NT2/D1 (cell line): ENCODE measurements around the gene HBE1.
"Not testable (repeated sequence)": the region's sequence is repeated elsewhere in the genome, so short reads cannot be mapped to it uniquely, and the experiment has no call there.

ENCODE experiments used
- DNase-seq: peaks from one replicate; pipeline ENCODE4 v3.0.0-alpha.2; 2011; ENCODE audit warnings: low read depth, low spot score
- H3K27me3 ChIP-seq: 2 replicates; pipeline ENCODE4 v1.6.0; 2011; ENCODE audit warnings: mild to moderate bottlenecking; ENCODE audit not compliant: insufficient read length, insufficient read depth
- H3K36me3 ChIP-seq: 2 replicates; pipeline ENCODE4 v1.6.1; 2011; ENCODE audit warnings: mild to moderate bottlenecking, low read length, mixed read lengths; ENCODE audit not compliant: insufficient read depth, insufficient read length
- H3K4me1 ChIP-seq: 2 replicates; pipeline ENCODE4 v1.5.1; 2011; ENCODE audit not compliant: insufficient read depth, insufficient read length
- H3K4me3 ChIP-seq: 2 replicates; pipeline ENCODE4 v1.5.1; 2011; ENCODE audit warnings: low read depth; ENCODE audit not compliant: insufficient read length
- H3K9ac ChIP-seq: 2 replicates; pipeline ENCODE4 v1.6.0; 2011; ENCODE audit warnings: low read depth; ENCODE audit not compliant: insufficient read length
- H3K9me3 ChIP-seq: 2 replicates; pipeline ENCODE4 v1.5.1; 2011; ENCODE audit warnings: mild to moderate bottlenecking, low read length; ENCODE audit not compliant: insufficient read depth
- SUZ12 ChIP-seq: IDR thresholded peaks from 2 replicates; pipeline ENCODE4 v1.6.1; 2011; ENCODE audit not compliant: insufficient read length, insufficient read depth; ENCODE audit errors: extremely low read depth
- YY1 ChIP-seq: IDR thresholded peaks from 2 replicates; pipeline ENCODE4 v1.6.1; 2011; ENCODE audit not compliant: insufficient read length, insufficient read depth
- ZNF274 ChIP-seq: IDR thresholded peaks from 2 replicates; pipeline ENCODE4 v1.6.1; 2011; ENCODE audit warnings: mild to moderate bottlenecking, low read depth, low read length

HBE1 gene

DNA sequence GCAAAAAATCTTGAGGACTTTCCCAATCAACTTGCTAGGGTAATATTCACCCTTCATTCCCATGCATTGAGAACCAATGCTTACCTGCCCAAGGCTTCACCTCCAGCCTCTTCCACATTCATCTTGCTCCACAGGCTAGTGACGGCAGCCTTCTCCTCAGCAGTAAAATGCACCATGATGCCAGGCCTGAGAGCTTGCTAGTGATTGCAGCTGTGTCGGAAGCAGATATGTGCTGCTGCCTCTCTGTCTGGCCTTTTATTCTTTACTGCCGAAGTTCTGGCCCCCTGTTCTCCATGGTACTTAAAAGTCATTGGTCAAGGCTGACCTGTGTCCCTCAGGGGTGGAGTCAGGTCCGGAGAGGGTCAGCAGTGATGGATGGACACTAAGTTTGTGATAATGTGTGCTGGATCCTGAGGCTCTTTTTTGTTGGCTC lies at the start of gene HBE1:
TSS of gene HBE1 (minus strand) at position 231 of the 433 bp plus-strand sequence. CDS start at position 176, 55 bp downstream.
- H3K27me3 ChIP-seq = no peaks in the 10 kb centered on the region
- H3K9me3 ChIP-seq = no peaks in the 10 kb centered on the region
- TF ChIP-seq SUZ12 = no peak
- TF ChIP-seq YY1 = no peak
- no peak for TF ChIP-seq ZNF274
- no peaks in the 10 kb centered on the region for H3K36me3 ChIP-seq
- no peak within 1 kb of the TSS for H3K9ac ChIP-seq
- no peak for DNase-seq
- H3K4me1 ChIP-seq = no peaks in the 10 kb centered on the region
- no peak within 1 kb of the TSS for H3K4me3 ChIP-seq

DNA sequence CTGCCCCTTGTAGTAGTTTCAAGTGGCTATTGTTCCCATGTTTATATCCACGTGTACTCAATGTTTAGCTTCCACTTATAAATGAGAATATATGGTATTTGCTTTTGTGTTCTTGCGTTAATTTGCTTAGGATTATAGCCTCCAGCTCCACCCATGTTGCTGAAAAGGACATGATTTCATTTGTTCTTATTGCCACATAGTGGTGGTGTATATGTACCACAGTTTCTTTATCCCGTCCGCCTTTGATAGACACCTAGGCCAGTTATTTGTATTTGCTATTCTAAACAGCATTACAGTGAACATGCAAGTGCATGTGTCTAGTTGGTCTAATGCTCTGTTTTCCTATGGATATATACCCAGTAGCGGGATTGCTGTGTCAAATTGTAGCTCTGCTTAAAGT lies 47.5 kb upstream of the HBE1 start:
- H3K4me1 ChIP-seq = no peaks in the 10 kb centered on the region
- H3K9ac ChIP-seq = no peak overlapping the region
- no peaks in the 10 kb centered on the region for H3K27me3 ChIP-seq
- H3K36me3 ChIP-seq = no peaks in the 10 kb centered on the region
- no peak for TF ChIP-seq ZNF274
- no peak for TF ChIP-seq YY1
- TF ChIP-seq SUZ12 = no peak
- DNase-seq = no peak
- no peak overlapping the region for H3K4me3 ChIP-seq
- 0 out of 2 replicates have a peak, but pooled peaks cover 4% of the 10 kb centered on the region for H3K9me3 ChIP-seq

DNA sequence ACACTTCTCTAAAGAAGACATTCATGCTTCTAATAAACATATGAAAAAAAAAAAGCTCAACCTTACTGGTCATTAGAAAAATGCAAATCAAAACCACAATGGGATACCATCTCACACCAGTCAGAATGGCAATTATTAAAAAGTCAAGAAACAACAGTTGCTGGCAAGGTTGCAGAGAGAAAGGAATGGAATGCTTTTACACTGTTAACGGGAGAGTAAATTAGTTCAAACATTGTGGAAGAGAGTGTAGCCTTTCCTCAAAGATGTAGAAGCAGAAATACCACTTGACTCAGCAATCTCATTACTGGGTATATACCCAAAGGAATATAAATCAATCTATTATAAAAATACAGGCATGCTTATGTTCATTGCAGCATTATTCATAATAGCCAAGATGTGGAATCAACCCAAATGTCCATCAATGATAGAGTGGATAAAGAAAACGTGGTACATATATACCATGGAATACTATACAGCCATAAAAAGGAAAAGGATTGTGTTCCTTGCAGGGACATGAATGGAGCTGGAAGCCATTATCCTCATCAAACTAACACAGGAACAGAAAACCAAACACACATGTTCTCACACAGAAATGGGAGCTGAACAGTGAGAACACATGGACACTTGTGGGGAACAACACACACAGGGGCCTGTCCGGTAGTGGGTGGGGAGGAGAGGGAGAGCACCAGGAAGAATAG lies 43.7 kb upstream of the HBE1 start:
- H3K27me3 ChIP-seq, H3K36me3 ChIP-seq, H3K4me1 ChIP-seq, DNase-seq, H3K9me3 ChIP-seq, H3K4me3 ChIP-seq, H3K9ac ChIP-seq: not testable (repeated sequence)

DNA sequence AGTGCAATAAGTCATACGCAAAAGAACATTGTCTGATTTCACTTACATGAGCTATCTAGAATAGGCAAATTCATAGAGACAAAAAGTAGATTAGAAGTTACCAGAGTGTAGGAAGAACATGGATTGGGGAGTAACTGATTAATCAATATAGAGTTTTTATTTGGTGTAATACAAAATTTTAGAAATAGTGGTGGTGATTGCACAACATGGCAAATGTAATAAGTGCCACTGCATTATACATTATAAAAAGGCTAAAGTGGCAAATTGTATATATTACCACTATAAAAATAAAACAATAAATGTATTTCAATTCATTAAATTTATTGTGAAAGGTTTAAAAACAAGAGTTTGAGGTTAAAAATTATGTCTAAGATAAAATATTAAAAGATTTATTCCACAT lies 40.7 kb upstream of the HBE1 start:
- no peaks in the 10 kb centered on the region for H3K4me1 ChIP-seq
- H3K9me3 ChIP-seq = 0 out of 2 replicates have a peak, but pooled peaks cover 4% of the 10 kb centered on the region
- TF ChIP-seq ZNF274 = no peak
- no peak for TF ChIP-seq YY1
- TF ChIP-seq SUZ12 = no peak
- no peak overlapping the region for H3K4me3 ChIP-seq
- H3K9ac ChIP-seq = no peak overlapping the region
- no peak for DNase-seq
- H3K27me3 ChIP-seq = no peaks in the 10 kb centered on the region
- H3K36me3 ChIP-seq = no peaks in the 10 kb centered on the region

DNA sequence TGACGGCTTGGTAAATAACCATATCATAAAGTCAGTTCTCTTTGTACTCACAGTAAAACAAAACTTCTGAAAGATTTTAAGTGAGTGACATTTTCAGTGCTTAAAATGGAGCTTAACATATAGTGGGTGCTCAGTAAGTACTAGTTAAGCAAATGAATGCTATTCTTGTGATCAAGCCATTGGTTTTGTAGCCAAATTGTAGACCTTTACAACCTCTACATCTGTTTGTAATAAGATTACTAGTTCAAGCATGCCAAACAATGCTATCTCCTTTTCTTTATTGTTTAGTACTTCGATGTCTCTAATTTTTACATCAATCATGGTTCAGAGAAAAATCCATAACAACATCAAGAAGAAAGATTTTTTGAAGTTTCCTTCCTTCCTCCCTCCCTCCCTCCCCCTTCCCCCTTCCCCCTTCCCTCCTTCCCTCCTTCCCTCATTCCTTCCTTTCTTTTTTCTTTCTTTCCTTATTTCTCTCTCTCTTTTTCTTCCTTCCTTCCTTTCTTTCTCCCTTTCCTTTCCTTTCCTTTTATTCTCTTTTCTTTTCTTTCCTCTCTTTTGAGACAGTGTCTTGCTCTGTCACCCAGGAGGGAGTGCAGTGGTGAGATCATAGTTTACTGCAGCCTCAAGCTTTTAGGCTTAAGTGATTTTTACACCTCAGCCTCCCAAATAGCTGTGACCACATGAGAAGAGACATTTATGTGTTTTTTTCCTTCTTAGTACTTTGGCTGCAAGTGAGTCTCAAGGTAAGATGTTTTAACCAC lies 37.7 kb upstream of the HBE1 start:
- Histone ChIP-seq H3K36me3 (no peaks in the 10 kb centered on the region), H3K9ac (no peak overlapping the region), H3K4me1 (no peaks in the 10 kb centered on the region), H3K27me3 (no peaks in the 10 kb centered on the region), H3K9me3 (no peaks in the 10 kb centered on the region), H3K4me3 (no peak overlapping the region)
- TF ChIP-seq YY1 (no peak), ZNF274 (no peak), SUZ12 (no peak)
- no peak for DNase-seq

DNA sequence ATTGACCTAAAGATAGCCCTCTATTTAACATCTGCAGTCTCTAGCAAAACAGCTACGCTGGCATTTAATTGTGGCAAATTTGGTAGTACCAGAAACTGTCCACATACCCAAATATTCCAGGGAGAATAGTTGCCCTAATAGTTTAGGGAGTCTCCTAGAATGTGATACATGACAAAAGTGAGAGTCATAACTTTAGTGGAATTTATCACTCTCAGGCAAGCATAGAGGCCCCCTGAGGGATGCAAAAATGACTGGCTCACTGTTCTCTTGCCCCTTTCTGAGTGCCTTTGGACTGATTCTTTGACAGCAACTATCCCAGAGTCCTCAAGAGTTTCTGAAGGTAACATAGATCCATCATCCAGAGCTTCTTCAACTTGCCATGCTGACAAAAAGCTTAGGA lies 34.3 kb upstream of the HBE1 start:
- no peaks in the 10 kb centered on the region for H3K9me3 ChIP-seq
- DNase-seq = no peak
- H3K27me3 ChIP-seq = no peaks in the 10 kb centered on the region
- no peaks in the 10 kb centered on the region for H3K36me3 ChIP-seq
- TF ChIP-seq YY1 = no peak
- TF ChIP-seq ZNF274 = no peak
- no peak for TF ChIP-seq SUZ12
- H3K4me1 ChIP-seq = no peaks in the 10 kb centered on the region
- no peak overlapping the region for H3K4me3 ChIP-seq
- no peak overlapping the region for H3K9ac ChIP-seq

DNA sequence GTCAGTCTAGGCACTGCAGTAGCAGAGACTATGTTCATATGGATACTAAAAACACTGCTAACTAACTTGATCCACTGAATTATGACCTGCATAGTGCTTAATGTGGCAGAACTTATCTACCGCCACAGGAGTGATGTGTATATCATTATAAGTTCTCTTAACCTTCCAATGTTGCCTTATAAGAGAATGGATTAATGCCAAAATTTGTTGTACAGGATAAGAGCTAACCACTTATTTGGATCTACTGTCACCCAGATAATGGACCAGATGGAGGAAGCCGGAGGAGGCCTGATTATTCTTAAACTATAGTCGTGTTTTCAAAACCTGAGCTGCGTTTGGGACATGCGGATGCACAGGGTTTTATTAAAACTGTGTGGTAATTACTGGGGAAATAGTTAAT lies 33.9 kb upstream of the HBE1 start:
- H3K4me3 ChIP-seq = no peak overlapping the region
- H3K36me3 ChIP-seq = no peaks in the 10 kb centered on the region

More for the DNA sequence above, 33.9 kb upstream of the HBE1 start:
- H3K9me3 ChIP-seq = no peaks in the 10 kb centered on the region
- H3K27me3 ChIP-seq = no peaks in the 10 kb centered on the region
- DNase-seq = no peak
- H3K4me1 ChIP-seq = no peaks in the 10 kb centered on the region
- no peak overlapping the region for H3K9ac ChIP-seq
- TF ChIP-seq ZNF274 (no peak), YY1 (no peak), SUZ12 (no peak)
